PC-9 (cell line): ENCODE data around the gene MAP1S. TPM values are rescaled to one million over a fixed set of nuclear protein-coding genes. Genes with fewer than 3 reads are reported as not detected.

Experiments used
- BruUV-seq: library from RNA; stranded (reverse); fragments of 400-500 nt; replicated peaks from 2 replicates; lab custom pipeline; 2021; lab: Mats Ljungman, UMichigan
- CTCF ChIA-PET: fragments of 300-600 bp; sonication (Branson Sonifier 250); formaldehyde crosslinking; loops from one replicate; lab custom pipeline; 2022; ENCODE audit warnings: antibody characterized with exemption; lab: Charles Lee
- POLR2A ChIA-PET: fragments of 300-600 bp; sonication (Branson Sonifier 250); formaldehyde crosslinking; loops from one replicate; lab custom pipeline; 2022; ENCODE audit warnings: antibody characterized with exemption; ENCODE audit not compliant: unreplicated experiment; lab: Charles Lee
- DNase-seq, 2 experiments: peaks; one replicate each; pipeline versions ENCODE4 v3.0.0 to v3.0.0-alpha.2; 2015 to 2022; ENCODE audit warnings: mixed read lengths in 1 of 2
- H2AFZ ChIP-seq: fragments of 200-600 bp; sonication (generic); 2 replicates; pipeline ENCODE4 v1.8.1; 2017; ENCODE audit warnings: antibody characterized with exemption
- H3F3A ChIP-seq: fragments of 200-600 bp; sonication (generic); 2 replicates; pipeline ENCODE4 v1.8.1; 2017; ENCODE audit warnings: antibody characterized with exemption, mild to moderate bottlenecking, low read depth; ENCODE audit not compliant: insufficient read depth
- H3K27ac ChIP-seq: fragments of 200-600 bp; sonication (generic); 2 replicates; pipeline ENCODE4 v1.6.1; 2016; ENCODE audit warnings: mixed run types
- H3K27me3 ChIP-seq: fragments of 200-600 bp; sonication (generic); 2 replicates; pipeline ENCODE4 v1.6.1; 2016; ENCODE audit warnings: low read depth, mixed run types; ENCODE audit not compliant: insufficient read depth
- H3K36me3 ChIP-seq: fragments of 200-600 bp; sonication (generic); 2 replicates; pipeline ENCODE4 v1.6.1; 2016; ENCODE audit warnings: low read depth, mixed run types
- H3K4me1 ChIP-seq: fragments of 200-600 bp; sonication (generic); replicated peaks from 2 replicates; pipeline ENCODE4 v1.6.1; 2016; ENCODE audit warnings: mixed run types; ENCODE audit not compliant: insufficient read depth
- H3K4me2 ChIP-seq: fragments of 200-600 bp; sonication (generic); 2 replicates; pipeline ENCODE4 v1.6.1; 2017; ENCODE audit warnings: mixed run types
- H3K4me3 ChIP-seq: fragments of 200-600 bp; sonication (generic); 2 replicates; pipeline ENCODE4 v1.6.1; 2016; ENCODE audit warnings: mixed run types
- H3K79me2 ChIP-seq: fragments of 200-600 bp; sonication (generic); 2 replicates; pipeline ENCODE4 v1.6.1; 2017; ENCODE audit warnings: low read depth, mixed run types
- H3K9me2 ChIP-seq: fragments of 200-600 bp; sonication (generic); 2 replicates; pipeline ENCODE4 v1.8.1; 2017; ENCODE audit warnings: mild to moderate bottlenecking; ENCODE audit not compliant: insufficient read depth
- H3K9me3 ChIP-seq: fragments of 200-600 bp; sonication (generic); 2 replicates; pipeline ENCODE4 v1.8.1; 2016; ENCODE audit warnings: low read depth; ENCODE audit not compliant: insufficient read depth
- H4K20me1 ChIP-seq: fragments of 200-600 bp; sonication (generic); 2 replicates; pipeline ENCODE4 v1.8.1; 2017; ENCODE audit not compliant: insufficient read depth
- CTCF ChIP-seq: fragments of 200-600 bp; sonication (generic); conservative IDR thresholded peaks from 2 replicates; pipeline ENCODE4 v1.6.1; 2017; ENCODE audit warnings: mixed run types, antibody characterized with exemption, mild to moderate bottlenecking, moderate library complexity
- EZH2 ChIP-seq: fragments of 200-600 bp; sonication (generic); IDR thresholded peaks from 2 replicates; pipeline ENCODE4 v1.8.0; 2017; ENCODE audit warnings: antibody characterized with exemption, low read depth
- intact Hi-C: fragments of 100-400 bp; cut with micrococcal nuclease; formaldehyde crosslinking; loops from one replicate; pipeline ENCODE4 v1.10.0; 2022; ENCODE audit not compliant: unreplicated experiment
- total RNA-seq: library from RNA; stranded (reverse); gene quantifications from 2 replicates; pipeline ENCODE4 v1.2.3, GENCODE V29; 2021

The MAP1S gene
- total RNA-seq, 1 experiment from 2014 or later, result 86.9 TPM

DNA sequence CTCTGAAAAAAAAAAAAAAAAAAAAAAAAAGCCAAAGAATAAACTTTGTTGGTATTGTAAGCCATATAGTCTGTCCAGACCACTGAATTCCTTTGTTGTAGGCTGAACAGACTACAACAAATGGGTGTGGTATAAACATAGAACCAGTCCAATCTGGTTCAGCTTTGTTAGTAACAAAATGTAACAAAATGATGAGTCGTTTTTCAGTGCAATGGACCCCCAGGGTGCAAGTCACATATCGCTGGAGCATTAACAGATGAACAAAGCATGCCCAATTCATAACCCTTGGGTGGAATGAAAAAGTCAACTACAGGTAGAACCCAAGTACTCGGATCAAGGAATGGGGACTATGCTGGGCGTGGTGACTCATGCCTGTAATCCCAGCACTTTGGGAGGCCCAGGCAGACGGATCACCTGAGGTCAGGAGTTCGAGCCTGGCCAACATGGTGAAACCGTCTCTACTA lies 18.4 kb downstream of the MAP1S start:
- DNase-seq, result peak in 1 of 2 experiments; percentile 52
- Histone ChIP-seq H2AFZ (no peak overlapping the region), H3K27me3 (no peaks in the 10 kb centered on the region), H4K20me1 (peaks cover 19% of the 10 kb centered on the region), H3F3A (peaks cover 44% of the 10 kb centered on the region), H3K4me2 (no peak overlapping the region), H3K27ac (no peak overlapping the region), H3K4me3 (no peak overlapping the region), H3K36me3 (0 out of 2 replicates have a peak, but pooled peaks cover 4% of the 10 kb centered on the region), H3K9me2 (no peaks in the 10 kb centered on the region), H3K4me1 (no peaks in the 10 kb centered on the region), H3K9me3 (no peaks in the 10 kb centered on the region), H3K79me2 (no peaks in the 10 kb centered on the region)
- POLR2A ChIA-PET, result interaction anchor here (0.7 kb wide), 1 partner anchor 113 kb away, joined by 51 read pairs; no protein-coding TSS in a partner anchor
- BruUV-seq, result no TSS peak
- TF ChIP-seq CTCF, result no peak
- no peak for TF ChIP-seq EZH2
- intact Hi-C loops, result no loop called here
- CTCF ChIA-PET, result no interaction called here

GRCh38 chr19:17739121-17739875 lies 20.0 kb downstream of the MAP1S start:
- Histone ChIP-seq H3K36me3 (no peaks in the 10 kb centered on the region), H3K4me3 (no peak overlapping the region), H3K9me3 (no peaks in the 10 kb centered on the region), H2AFZ (no peak overlapping the region), H3K27me3 (no peaks in the 10 kb centered on the region), H3K27ac (no peak overlapping the region), H3K4me2 (no peak overlapping the region), H3K4me1 (no peaks in the 10 kb centered on the region), H4K20me1 (peaks cover 9% of the 10 kb centered on the region; the same call in 1 of the 2 replicates), H3K79me2 (no peaks in the 10 kb centered on the region), H3F3A (peaks cover 44% of the 10 kb centered on the region), H3K9me2 (no peaks in the 10 kb centered on the region)
- no TSS peak for BruUV-seq
- intact Hi-C loops, result no loop called here
- CTCF ChIA-PET, result interaction anchor here (0.6 kb wide), 1 partner anchor 294 kb away, joined by 4 read pairs; no protein-coding TSS in a partner anchor
- no peak for DNase-seq
- POLR2A ChIA-PET, result no interaction called here
- TF ChIP-seq EZH2, result no peak
- TF ChIP-seq CTCF, result no peak

- H3F3A ChIP-seq, result peaks cover 28% of the 10 kb centered on the region
- H3K4me3 ChIP-seq, result no peak overlapping the region
- H3K79me2 ChIP-seq, result no peaks in the 10 kb centered on the region
- DNase-seq, result no peak
- no peak overlapping the region for H2AFZ ChIP-seq
- no peaks in the 10 kb centered on the region for H3K27me3 ChIP-seq
- POLR2A ChIA-PET, result interaction anchor here (0.6 kb wide), 1 partner anchor 15 kb away, joined by 3 read pairs; no protein-coding TSS in a partner anchor
- H3K9me2 ChIP-seq, result no peaks in the 10 kb centered on the region
- TF ChIP-seq EZH2, result no peak
- TF ChIP-seq CTCF, result no peak
- H3K36me3 ChIP-seq, result no peaks in the 10 kb centered on the region
- peaks cover 4% of the 10 kb centered on the region; the same call in 1 of the 2 replicates for H4K20me1 ChIP-seq
- no TSS peak for BruUV-seq
- no peak overlapping the region for H3K27ac ChIP-seq
- CTCF ChIA-PET, result no interaction called here
- intact Hi-C loops, result no loop called here
- no peaks in the 10 kb centered on the region for H3K4me1 ChIP-seq
- no peak overlapping the region for H3K4me2 ChIP-seq
- no peaks in the 10 kb centered on the region for H3K9me3 ChIP-seq
These were observed 22.2 kb downstream of the MAP1S start for GRCh38 chr19:17741456-17741855.
